Measurements from ENCODE around the gene PRKG1.

GRCh38 chr10:51624013-51624412 lies 549.7 kb downstream of the PRKG1 start:
- TF ChIP-seq CTCF (conservative IDR thresholded peaks at IDR 0.05; ENCODE audit: low read depth, low read length) (no peak), MAFK (IDR thresholded peaks at IDR 0.05; ENCODE audit: low read depth, low read length) (no peak), USF2 (IDR thresholded peaks at IDR 0.05; ENCODE audit: low read depth, low read length) (no peak), RCOR1 (IDR thresholded peaks at IDR 0.05; ENCODE audit: insufficient replicate concordance, low read length) (no peak), POLR2A (IDR thresholded peaks at IDR 0.05; ENCODE audit: low read depth, low read length) (no peak)
